ENCODE results near the gene CLMN.
A peak's percentile ranks its signal among the peaks of the same experiment; 100 is the strongest.

The CLMN gene

GRCh38 chr14:95301527-95302187 is 18.1 kb downstream of the CLMN start:
- no peak for DNase-seq

- no peak for DNase-seq
Measured at GRCh38 chr14:95300697-95301526, 18.8 kb downstream of the CLMN start.

GRCh38 chr14:95300002-95300696 is 19.6 kb downstream of the CLMN start:
- peak; percentile 11 for DNase-seq

- DNase-seq, result no peak
Measured at GRCh38 chr14:95299271-95299670, 20.4 kb downstream of the CLMN start.

GRCh38 chr14:95297832-95298231 is 21.9 kb downstream of the CLMN start:
- DNase-seq, result no peak

GRCh38 chr14:95296966-95297365 is 22.7 kb downstream of the CLMN start:
- no peak for DNase-seq

- no peak for DNase-seq
Measured at GRCh38 chr14:95295600-95296376, 23.9 kb downstream of the CLMN start.

GRCh38 chr14:95294834-95295599 is 24.7 kb downstream of the CLMN start:
- no peak for DNase-seq

- no peak for DNase-seq
Measured at GRCh38 chr14:95294320-95294719, 25.4 kb downstream of the CLMN start.

GRCh38 chr14:95293449-95293848 is 26.3 kb downstream of the CLMN start:
- DNase-seq, result no peak

GRCh38 chr14:95292660-95293425 is 26.9 kb downstream of the CLMN start:
- no peak for DNase-seq

- no peak for DNase-seq
Measured at GRCh38 chr14:95291859-95292542, 27.7 kb downstream of the CLMN start.

- DNase-seq, result no peak
Measured at GRCh38 chr14:95290871-95291431, 28.8 kb downstream of the CLMN start.

GRCh38 chr14:95290021-95290420 is 29.7 kb downstream of the CLMN start:
- no peak for DNase-seq

- no peak for DNase-seq
Measured at GRCh38 chr14:95289323-95290010, 30.2 kb downstream of the CLMN start.

- no peak for DNase-seq
Measured at GRCh38 chr14:95288672-95289322, 30.9 kb downstream of the CLMN start.

GRCh38 chr14:95287176-95287754 is 32.4 kb downstream of the CLMN start:
- no peak for DNase-seq

- DNase-seq, result no peak
Measured at GRCh38 chr14:95286645-95287044, 33.1 kb downstream of the CLMN start.

- no peak for DNase-seq
Measured at GRCh38 chr14:95285566-95285965, 34.1 kb downstream of the CLMN start.

All from activated CD4-positive, alpha-beta T cell treated with anti-CD3 and anti-CD28 coated beads, Interleukin-10, Interleukin-2, amounts not matched to agents 100 ng/mL and 50 ng/mL, durations not matched to agents 16 hours and 8 hours (primary cell).